Adrenal gland (tissue), 12 donors: Measurements from ENCODE around the gene MARVELD3. TPM values are rescaled to one million over a fixed set of nuclear protein-coding genes. Genes with fewer than 3 reads are reported as not detected.

Experiments used
- DNase-seq, 7 donors: peaks; one replicate each; pipeline ENCODE4 v3.0.0-alpha.2; 2019 to 2020
- H3K27ac ChIP-seq, 5 donors: fragments of 200-600 bp; sonication (generic) in 4 of 5; 1 replicate in 3 of 5; 2 replicates in 2 of 5; pipeline versions ENCODE4 v1.5.1 to v1.8.0; 2016 to 2020; ENCODE audit warnings: mild to moderate bottlenecking in 1 of 5
- H3K27me3 ChIP-seq: fragments of 200-600 bp; 2 replicates; pipeline ENCODE4 v1.8.0; 2021
- H3K36me3 ChIP-seq, 2 donors: fragments of 200-600 bp; replicated peaks in 1 of 2; 1 replicate in 1 of 2; 2 replicates in 1 of 2; pipeline versions ENCODE4 v1.5.1 to v1.8.0; 2018 to 2022
- H3K4me1 ChIP-seq, 2 donors: fragments of 200-600 bp; replicated peaks in 1 of 2; 1 replicate in 1 of 2; 2 replicates in 1 of 2; pipeline versions ENCODE4 v1.5.1 to v1.8.0; 2018 to 2021
- H3K4me3 ChIP-seq, 4 donors: fragments of 200-600 bp; sonication (generic) in 3 of 4; one replicate each; pipeline ENCODE4 v1.5.1; 2016 to 2018
- H3K9me3 ChIP-seq, 3 donors: fragments of 200-600 bp; sonication (generic) in 1 of 3; replicated peaks in 1 of 3; 1 replicate in 2 of 3; 2 replicates in 1 of 3; pipeline versions ENCODE4 v1.5.1 to v1.8.0; 2016 to 2021
- POLR2A ChIP-seq, 2 donors: fragments of 450-650 bp; IDR thresholded peaks; one replicate each; pipeline ENCODE4 v1.6.1; 2017; ENCODE audit warnings: antibody characterized with exemption in 2 of 2, mild to moderate bottlenecking in 2 of 2, moderate library complexity in 1 of 2
- WGBS, 4 donors: extraction: QIAGEN DNeasy Blood & Tissue Kit in 2 of 4; methylation state at CpG; one replicate each; pipeline versions ENCODE4 v1.1.5 to v1.1.7; 2013 to 2017; 5-methylcytosine and 5-hydroxymethylcytosine counted together
- intact Hi-C, 2 donors: fragments of 100-400 bp; cut with DNase I; formaldehyde crosslinking; loops; one replicate each; pipeline versions ENCODE4 v1.14.1 to v1.15.0; 2022 to 2023
- polyA plus RNA-seq, 3 donors: library from polyadenylated mRNA; stranded (reverse); fragments of 200-250 nt in 2 of 3; fragments of 350-450 nt in 1 of 3; fragmentation: Illumina TruSeq in 1 of 3; extraction: RNeasy Lipid Tissue Mini Kit (QIAGEN cat#74804) in 1 of 3; gene quantifications; one replicate each; pipeline ENCODE4 v1.2.3, GENCODE V29; 2013 to 2014
- total RNA-seq, 9 donors: library from RNA; depleted of rRNA in 4 of 9; stranded (reverse); fragments of >200 nt in 4 of 9; fragments of 120-200 nt in 1 of 9; fragmentation: NEBNext Ultra II Directional in 1 of 9; extraction: Animal tissue kit (Norgen Biotek cat#: 25700) in 1 of 9; gene quantifications; one replicate each; pipeline versions ENCODE4 v1.1.0 to v1.2.4, GENCODE V29; 2013 to 2023
- TF ChIP-seq, protein P1 (sequence below), 6 experiments: fragments of 450-650 bp in 4 of 6; fragments of 200-600 bp in 2 of 6; sonication (generic) in 1 of 6; IDR thresholded peaks; 1 replicate in 5 of 6; 2 replicates in 1 of 6; pipeline versions ENCODE4 v1.5.1 to v1.8.0; 2016 to 2021; ENCODE audit warnings: antibody characterized with exemption in 6 of 6, mild to moderate bottlenecking in 2 of 6, moderate library complexity in 1 of 6
- donor health status: healthy with polysubstance abuse.
- donor health status: Bipolar disorder and iron deficiency.
- donor health status: DM: yes; HTN: yes; CAD: no.
- donor health status: DM: no; HTN: no; CAD: no.
- donor health status: DM: no; HTN: no; CAD: no.
- donor health status: DM: yes; HTN: yes; CAD: no.

MARVELD3 gene
- total and polyA plus RNA-seq, 12 donors, result 0.07 to 0.27 (median 0.17) TPM; not detected in 6

DNA sequence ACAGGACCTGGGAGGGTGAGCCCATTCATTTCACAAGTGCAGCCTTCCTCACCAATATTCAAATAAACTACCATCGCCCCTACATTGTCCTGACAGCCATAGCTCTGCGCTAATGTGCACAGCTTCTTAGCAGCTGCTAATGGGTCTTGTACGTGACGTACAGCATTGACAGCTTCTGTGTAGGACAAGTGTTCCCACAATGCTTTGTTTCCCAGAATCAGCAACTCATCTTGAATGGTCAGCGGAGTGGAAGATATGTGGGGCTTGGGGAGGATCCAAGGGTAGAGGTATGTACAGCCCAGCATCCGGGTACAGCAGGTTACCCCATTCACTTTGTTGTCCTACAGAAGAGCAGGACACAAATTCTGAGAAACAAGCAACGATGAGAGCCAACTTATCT, 23.7 kb downstream of the MARVELD3 start:
- intact Hi-C loops, result no loop called here
- Histone ChIP-seq H3K9me3 (no peaks in the 10 kb centered on the region), H3K4me1 (no peaks in the 10 kb centered on the region), H3K27ac (no peak overlapping the region), H3K27me3 (no peaks in the 10 kb centered on the region), H3K4me3 (no peak overlapping the region), H3K36me3 (peaks cover 0 to 24% of the 10 kb centered on the region in 2 donors)
- TF ChIP-seq, protein P1, sequence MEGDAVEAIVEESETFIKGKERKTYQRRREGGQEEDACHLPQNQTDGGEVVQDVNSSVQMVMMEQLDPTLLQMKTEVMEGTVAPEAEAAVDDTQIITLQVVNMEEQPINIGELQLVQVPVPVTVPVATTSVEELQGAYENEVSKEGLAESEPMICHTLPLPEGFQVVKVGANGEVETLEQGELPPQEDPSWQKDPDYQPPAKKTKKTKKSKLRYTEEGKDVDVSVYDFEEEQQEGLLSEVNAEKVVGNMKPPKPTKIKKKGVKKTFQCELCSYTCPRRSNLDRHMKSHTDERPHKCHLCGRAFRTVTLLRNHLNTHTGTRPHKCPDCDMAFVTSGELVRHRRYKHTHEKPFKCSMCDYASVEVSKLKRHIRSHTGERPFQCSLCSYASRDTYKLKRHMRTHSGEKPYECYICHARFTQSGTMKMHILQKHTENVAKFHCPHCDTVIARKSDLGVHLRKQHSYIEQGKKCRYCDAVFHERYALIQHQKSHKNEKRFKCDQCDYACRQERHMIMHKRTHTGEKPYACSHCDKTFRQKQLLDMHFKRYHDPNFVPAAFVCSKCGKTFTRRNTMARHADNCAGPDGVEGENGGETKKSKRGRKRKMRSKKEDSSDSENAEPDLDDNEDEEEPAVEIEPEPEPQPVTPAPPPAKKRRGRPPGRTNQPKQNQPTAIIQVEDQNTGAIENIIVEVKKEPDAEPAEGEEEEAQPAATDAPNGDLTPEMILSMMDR (IDR thresholded peaks at IDR 0.05), result no peak
- TF ChIP-seq POLR2A (IDR thresholded peaks at IDR 0.05), result no peak
- WGBS, 4 donors, result 90 to 97% (median 94%) methylated on average over 7 of the region's 7 CpGs
- DNase-seq, result no peak

DNA sequence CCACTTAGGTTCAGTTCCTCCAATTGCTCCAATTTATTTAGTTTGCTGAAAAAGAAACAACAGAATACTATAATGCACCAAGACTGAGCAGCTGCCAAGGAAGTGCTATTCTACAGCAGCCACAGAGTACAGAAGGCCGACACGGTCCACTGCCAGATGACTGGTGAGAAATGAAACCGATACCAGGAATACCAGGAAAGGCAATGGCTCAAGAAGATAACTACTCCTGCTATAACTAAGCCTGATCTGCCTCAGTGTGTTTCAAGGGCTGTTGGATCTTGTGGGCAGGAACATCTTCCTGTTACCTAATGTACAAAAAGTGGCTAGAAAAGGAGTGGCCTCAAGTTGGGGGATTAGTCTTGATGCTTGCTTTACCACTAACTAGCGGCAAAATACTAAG, 32.8 kb downstream of the MARVELD3 start:
- Histone ChIP-seq H3K4me1 (no peaks in the 10 kb centered on the region), H3K36me3 (peaks cover 0 to 48% of the 10 kb centered on the region in 2 donors), H3K27ac (no peak overlapping the region), H3K9me3 (no peaks in the 10 kb centered on the region), H3K27me3 (no peaks in the 10 kb centered on the region), H3K4me3 (no peak overlapping the region)
- TF ChIP-seq POLR2A (IDR thresholded peaks at IDR 0.05), result no peak
- TF ChIP-seq, protein P1 (IDR thresholded peaks at IDR 0.05), result no peak
- peak in 2 of 7 donors; percentile 22 to 31 for DNase-seq
- intact Hi-C loops, result no loop called here
- 79 to 94% (median 84%) methylated on average over 4 of the region's 4 CpGs for WGBS, 4 donors

DNA sequence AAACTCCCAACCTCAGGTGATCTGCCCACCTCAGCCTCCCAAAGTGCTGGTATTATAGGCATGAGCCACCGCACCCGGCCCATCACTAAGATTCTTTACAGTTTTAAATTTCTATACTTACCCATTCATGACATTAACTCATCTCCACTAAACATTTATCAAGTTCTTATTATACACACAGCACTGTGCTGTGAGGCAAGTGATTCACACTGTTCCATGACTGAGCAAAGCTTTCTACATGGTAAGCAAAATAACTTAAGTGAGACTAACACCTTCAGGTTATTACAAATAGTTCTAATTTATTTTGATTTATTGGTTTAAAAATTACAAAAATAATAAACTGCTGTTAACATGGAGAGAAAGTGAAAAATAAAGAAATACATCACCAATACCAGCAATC, 33.5 kb downstream of the MARVELD3 start:
- Histone ChIP-seq H3K27me3 (no peaks in the 10 kb centered on the region), H3K36me3 (peaks cover 0 to 49% of the 10 kb centered on the region in 2 donors), H3K4me3 (no peak overlapping the region), H3K9me3 (no peaks in the 10 kb centered on the region), H3K4me1 (no peaks in the 10 kb centered on the region), H3K27ac (no peak overlapping the region)
- WGBS, 4 donors, result 97 to 100% (median 98%) methylated on average over 2 of the region's 2 CpGs
- no peak for TF ChIP-seq POLR2A (IDR thresholded peaks at IDR 0.05)
- TF ChIP-seq, protein P1 (IDR thresholded peaks at IDR 0.05), result no peak
- no peak for DNase-seq
- intact Hi-C loops, result no loop called here

DNA sequence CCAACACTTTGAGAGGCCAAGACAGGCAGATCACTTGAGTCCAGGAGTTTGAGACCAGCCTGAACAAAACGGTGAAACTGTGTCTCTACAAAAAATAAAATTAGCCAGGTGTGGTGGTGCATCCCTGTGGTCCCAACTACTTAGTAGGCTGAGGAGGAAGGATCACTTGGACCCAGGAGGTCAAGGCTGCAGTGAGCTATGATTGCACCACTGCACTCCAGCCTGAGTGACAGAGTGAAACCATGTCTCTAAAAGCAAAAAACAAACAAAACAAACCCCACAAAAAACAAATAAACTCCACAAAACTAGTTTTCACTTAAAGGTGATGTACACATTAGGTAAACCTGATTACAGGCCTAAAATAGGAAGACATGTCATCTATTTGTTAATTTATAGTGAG, 40.3 kb downstream of the MARVELD3 start:
- Histone ChIP-seq H3K36me3 (peaks cover 0 to 34% of the 10 kb centered on the region in 2 donors), H3K9me3 (no peaks in the 10 kb centered on the region), H3K4me1 (peaks cover 0 to 5% of the 10 kb centered on the region in 2 donors), H3K27me3 (no peaks in the 10 kb centered on the region), H3K4me3 (no peak overlapping the region), H3K27ac (no peak overlapping the region)
- intact Hi-C loops, result no loop called here
- 88 to 92% (median 90%) methylated on average over 1 of the region's 1 CpG for WGBS, 4 donors
- no peak for TF ChIP-seq POLR2A (IDR thresholded peaks at IDR 0.05)
- TF ChIP-seq, protein P1 (IDR thresholded peaks at IDR 0.05), result no peak
- DNase-seq, result no peak
